Lower leg skin (tissue), 4 donors: ENCODE measurements around the gene DLG2. TPM values are rescaled to one million over a fixed set of nuclear protein-coding genes. Genes with fewer than 3 reads are reported as not detected.

ENCODE experiments used
- DNase-seq, 2 donors: peaks; one replicate each; pipeline ENCODE4 v3.0.0-alpha.2; 2019; ENCODE audit warnings: low spot score in 2 of 2
- H3K4me3 ChIP-seq: fragments of 200-600 bp; sonication (generic); 2 replicates; pipeline ENCODE4 v1.5.1; 2017; ENCODE audit warnings: mild to moderate bottlenecking, low read depth; ENCODE audit not compliant: poor library complexity, severe bottlenecking
- POLR2A ChIP-seq, 2 donors: fragments of 450-650 bp; IDR thresholded peaks; one replicate each; pipeline ENCODE4 v1.6.1; 2016 to 2017; ENCODE audit warnings: antibody characterized with exemption in 2 of 2, mild to moderate bottlenecking in 1 of 2, moderate library complexity in 1 of 2
- WGBS, 2 donors: methylation state at CpG; one replicate each; pipeline ENCODE4 v1.1.5; 2018; 5-methylcytosine and 5-hydroxymethylcytosine counted together
- intact Hi-C: fragments of 100-400 bp; cut with DNase I; formaldehyde crosslinking; loops from one replicate; pipeline ENCODE4 v1.15.0; 2023; ENCODE audit warnings: low total_unique reads
- total RNA-seq, 4 donors: library from RNA; depleted of rRNA; stranded (reverse); fragments of >200 nt; gene quantifications; one replicate each; pipeline ENCODE4 v1.1.0, GENCODE V29; 2016
- TF ChIP-seq, protein P1 (sequence below), 3 donors: fragments of 450-650 bp; IDR thresholded peaks; one replicate each; pipeline ENCODE4 v1.5.1; 2016; ENCODE audit warnings: antibody characterized with exemption in 3 of 3, mild to moderate bottlenecking in 3 of 3, moderate library complexity in 2 of 3

Gene DLG2
- total RNA-seq, 4 donors from 2014 or later = 37.6 to 68.3 (median 46.0) TPM

DNA sequence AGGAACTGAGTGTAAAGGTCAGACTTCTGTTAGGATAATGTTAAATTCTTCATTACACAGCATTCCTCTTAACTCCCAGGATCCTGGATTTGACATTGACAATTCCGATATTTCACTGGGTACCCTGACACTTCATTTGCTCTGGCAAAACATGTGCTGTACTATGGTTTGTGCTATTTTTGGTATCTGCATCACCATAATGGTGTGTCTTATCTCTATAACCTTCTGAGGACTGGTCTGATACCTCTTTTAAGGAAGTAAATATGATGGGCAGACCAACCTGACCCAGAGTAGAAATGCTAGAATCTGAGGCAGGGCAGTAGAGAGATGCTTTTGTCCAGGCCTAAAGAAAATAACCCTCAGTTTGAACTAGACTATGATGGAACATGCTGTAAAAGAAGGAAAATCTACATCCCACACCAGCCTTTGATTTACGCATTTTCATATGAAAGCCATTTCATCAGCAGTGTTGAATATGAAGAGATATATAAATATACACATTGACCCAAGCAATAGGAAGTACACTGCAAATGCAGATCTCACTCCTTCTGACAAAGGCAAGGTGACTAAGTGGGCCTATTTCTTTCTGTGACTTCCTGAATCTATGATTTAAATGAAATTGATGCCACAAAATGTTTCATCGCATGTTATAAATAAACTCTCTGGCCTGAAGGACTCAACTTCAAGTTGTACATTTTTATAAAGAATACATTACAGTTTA lies 966.7 kb downstream of the DLG2 start:
- DNase-seq = no peak
- WGBS, 2 donors = 94% methylated on average over 3 of the region's 3 CpGs
- no peak overlapping the region for H3K4me3 ChIP-seq
- no peak for TF ChIP-seq POLR2A (IDR thresholded peaks at IDR 0.05)
- TF ChIP-seq, protein P1, sequence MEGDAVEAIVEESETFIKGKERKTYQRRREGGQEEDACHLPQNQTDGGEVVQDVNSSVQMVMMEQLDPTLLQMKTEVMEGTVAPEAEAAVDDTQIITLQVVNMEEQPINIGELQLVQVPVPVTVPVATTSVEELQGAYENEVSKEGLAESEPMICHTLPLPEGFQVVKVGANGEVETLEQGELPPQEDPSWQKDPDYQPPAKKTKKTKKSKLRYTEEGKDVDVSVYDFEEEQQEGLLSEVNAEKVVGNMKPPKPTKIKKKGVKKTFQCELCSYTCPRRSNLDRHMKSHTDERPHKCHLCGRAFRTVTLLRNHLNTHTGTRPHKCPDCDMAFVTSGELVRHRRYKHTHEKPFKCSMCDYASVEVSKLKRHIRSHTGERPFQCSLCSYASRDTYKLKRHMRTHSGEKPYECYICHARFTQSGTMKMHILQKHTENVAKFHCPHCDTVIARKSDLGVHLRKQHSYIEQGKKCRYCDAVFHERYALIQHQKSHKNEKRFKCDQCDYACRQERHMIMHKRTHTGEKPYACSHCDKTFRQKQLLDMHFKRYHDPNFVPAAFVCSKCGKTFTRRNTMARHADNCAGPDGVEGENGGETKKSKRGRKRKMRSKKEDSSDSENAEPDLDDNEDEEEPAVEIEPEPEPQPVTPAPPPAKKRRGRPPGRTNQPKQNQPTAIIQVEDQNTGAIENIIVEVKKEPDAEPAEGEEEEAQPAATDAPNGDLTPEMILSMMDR (IDR thresholded peaks at IDR 0.05) = no peak
- intact Hi-C loops = no loop called here

DNA sequence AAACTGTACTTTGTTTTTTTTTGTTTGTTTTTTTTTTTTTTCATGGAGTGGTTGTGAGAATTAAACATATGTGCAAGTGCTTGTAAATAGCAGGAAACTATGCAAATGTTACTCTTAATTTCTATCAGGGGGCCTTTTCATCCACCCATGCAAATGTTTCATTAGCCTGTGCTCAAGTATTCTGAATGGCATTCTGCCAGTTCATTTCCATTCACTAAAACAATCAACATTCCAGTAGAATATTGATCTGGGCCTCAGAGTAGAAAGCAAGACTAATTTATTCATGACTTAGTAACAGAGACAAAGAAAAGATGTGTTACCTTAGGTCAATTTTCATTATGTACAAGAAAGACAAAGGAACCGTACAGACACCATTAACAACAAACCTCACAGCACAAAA lies 971.4 kb downstream of the DLG2 start:
- 43 to 66% methylated on average over 1 of the region's 1 CpG for WGBS, 2 donors
- no peak overlapping the region for H3K4me3 ChIP-seq
- intact Hi-C loops = no loop called here
- no peak for DNase-seq
- no peak for TF ChIP-seq POLR2A (IDR thresholded peaks at IDR 0.05)
- TF ChIP-seq, protein P1 (IDR thresholded peaks at IDR 0.05) = no peak

DNA sequence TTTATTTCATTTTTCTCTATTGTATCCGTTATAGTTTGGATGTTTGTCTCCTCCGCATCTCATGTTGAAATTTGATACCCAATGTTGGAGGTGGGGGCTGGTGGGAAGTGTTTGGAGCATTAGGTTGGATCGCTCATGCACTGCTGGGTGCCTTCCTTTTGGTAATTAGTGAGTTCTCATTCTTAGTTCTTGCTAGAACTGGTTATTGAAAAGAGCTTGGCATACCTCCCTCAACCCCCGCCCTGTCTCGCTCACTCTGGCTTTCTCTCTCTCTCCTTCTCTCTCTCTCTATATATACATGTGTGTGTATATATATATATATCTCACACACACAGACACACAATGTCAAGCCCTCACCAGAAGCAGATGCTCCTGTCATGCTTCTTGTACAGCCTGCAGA lies 978.7 kb downstream of the DLG2 start:
- intact Hi-C loops = no loop called here
- no peak overlapping the region for H3K4me3 ChIP-seq
- no peak for DNase-seq
- no peak for TF ChIP-seq POLR2A (IDR thresholded peaks at IDR 0.05)
- TF ChIP-seq, protein P1 (IDR thresholded peaks at IDR 0.05) = no peak
- WGBS, 2 donors = 24 to 38% methylated on average over 5 of the region's 5 CpGs

DNA sequence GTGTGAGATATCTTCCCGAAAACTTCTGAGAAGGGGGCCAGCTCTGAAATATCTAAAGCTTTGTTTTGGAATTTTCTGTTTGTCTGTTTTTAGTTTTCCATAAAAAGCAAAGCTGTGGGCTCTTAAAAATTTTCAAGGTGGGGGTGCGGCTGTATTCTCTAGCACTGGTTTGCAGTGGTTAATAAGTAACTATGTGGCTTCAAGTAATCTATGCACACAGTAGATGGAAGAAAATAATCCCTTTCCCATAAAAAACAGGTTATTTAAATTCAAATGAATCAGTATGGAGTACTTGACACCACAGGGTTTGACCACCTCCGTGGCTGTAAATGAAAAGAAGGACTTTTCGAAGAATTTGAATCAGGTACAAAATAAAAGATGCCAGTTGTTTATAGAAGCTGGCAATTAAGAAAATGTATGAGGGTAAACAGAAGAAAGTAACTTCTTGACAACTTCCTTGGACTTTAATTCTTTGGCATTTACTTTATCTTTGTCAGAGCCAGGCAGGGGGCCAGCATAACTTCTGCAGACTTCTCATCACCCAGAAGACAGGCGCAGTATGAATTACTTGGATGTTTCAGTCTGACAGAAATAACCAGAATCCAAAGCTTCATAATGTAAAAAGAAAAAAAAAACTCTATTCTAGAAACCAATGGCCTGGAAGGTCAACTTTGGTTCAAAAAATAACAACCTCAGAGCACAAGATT lies 981.0 kb downstream of the DLG2 start:
- TF ChIP-seq, protein P1 (IDR thresholded peaks at IDR 0.05) = no peak
- TF ChIP-seq POLR2A (IDR thresholded peaks at IDR 0.05) = no peak
- no peak for DNase-seq
- 72% methylated on average over 5 of the region's 5 CpGs for WGBS, 2 donors

DNA sequence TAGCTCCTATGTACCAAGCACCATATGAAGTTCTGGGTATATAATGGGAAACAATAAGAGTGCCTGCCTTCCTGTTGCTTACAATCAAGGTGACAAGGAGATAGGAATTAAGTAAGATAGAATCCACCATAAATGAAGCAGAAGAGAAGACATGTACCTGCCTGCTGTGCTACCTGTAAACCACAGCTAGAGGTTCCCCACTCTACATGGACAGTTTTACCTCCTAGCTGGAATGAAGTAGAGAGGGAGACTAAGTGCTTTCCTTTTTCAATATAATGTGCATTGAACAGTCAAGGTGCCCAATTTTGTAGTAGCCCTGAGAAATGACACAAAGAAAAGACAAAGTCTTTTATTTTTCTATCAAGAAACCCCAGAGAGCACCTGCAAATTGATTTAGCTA lies 984.6 kb downstream of the DLG2 start:
- no peak overlapping the region for H3K4me3 ChIP-seq
- TF ChIP-seq POLR2A (IDR thresholded peaks at IDR 0.05) = no peak
- TF ChIP-seq, protein P1 (IDR thresholded peaks at IDR 0.05) = no peak
- no peak for DNase-seq
- intact Hi-C loops = no loop called here

More for the DNA sequence above, 981.0 kb downstream of the DLG2 start:
- no peak overlapping the region for H3K4me3 ChIP-seq
- intact Hi-C loops = no loop called here
